Muscle layer of colon (tissue), 2 donors: ENCODE measurements around the gene LRRC23.

Source experiments
- H3K27ac ChIP-seq: one replicate; pipeline ENCODE4 v1.7.0; 2013; ENCODE audit warnings: low read depth, mild to moderate bottlenecking, low read length, moderate library complexity
- H3K27me3 ChIP-seq, 2 donors: one replicate each; pipeline ENCODE4 v1.7.0; 2013; ENCODE audit warnings: low read length in 2 of 2, mild to moderate bottlenecking in 2 of 2; ENCODE audit not compliant: insufficient read depth in 2 of 2, control insufficient read depth in 1 of 2
- H3K36me3 ChIP-seq: one replicate; pipeline ENCODE4 v1.7.0; 2013; ENCODE audit warnings: mild to moderate bottlenecking, low read length; ENCODE audit not compliant: insufficient read depth
- H3K4me1 ChIP-seq: one replicate; pipeline ENCODE4 v1.7.0; 2013; ENCODE audit warnings: mild to moderate bottlenecking, low read length; ENCODE audit not compliant: insufficient read depth
- H3K4me3 ChIP-seq, 2 donors: one replicate each; pipeline ENCODE4 v1.7.0; 2013; ENCODE audit warnings: low read length in 2 of 2, low read depth in 1 of 2, mild to moderate bottlenecking in 1 of 2, moderate library complexity in 1 of 2
- H3K9ac ChIP-seq: one replicate; pipeline ENCODE4 v1.7.0; 2013; ENCODE audit warnings: low read length
- H3K9me3 ChIP-seq: one replicate; pipeline ENCODE4 v1.7.0; 2013; ENCODE audit warnings: mild to moderate bottlenecking, low read length
- donor health status: abdominal sarcoma.
- donor health status: Adenocarcinoma of cecum.

Gene LRRC23

DNA sequence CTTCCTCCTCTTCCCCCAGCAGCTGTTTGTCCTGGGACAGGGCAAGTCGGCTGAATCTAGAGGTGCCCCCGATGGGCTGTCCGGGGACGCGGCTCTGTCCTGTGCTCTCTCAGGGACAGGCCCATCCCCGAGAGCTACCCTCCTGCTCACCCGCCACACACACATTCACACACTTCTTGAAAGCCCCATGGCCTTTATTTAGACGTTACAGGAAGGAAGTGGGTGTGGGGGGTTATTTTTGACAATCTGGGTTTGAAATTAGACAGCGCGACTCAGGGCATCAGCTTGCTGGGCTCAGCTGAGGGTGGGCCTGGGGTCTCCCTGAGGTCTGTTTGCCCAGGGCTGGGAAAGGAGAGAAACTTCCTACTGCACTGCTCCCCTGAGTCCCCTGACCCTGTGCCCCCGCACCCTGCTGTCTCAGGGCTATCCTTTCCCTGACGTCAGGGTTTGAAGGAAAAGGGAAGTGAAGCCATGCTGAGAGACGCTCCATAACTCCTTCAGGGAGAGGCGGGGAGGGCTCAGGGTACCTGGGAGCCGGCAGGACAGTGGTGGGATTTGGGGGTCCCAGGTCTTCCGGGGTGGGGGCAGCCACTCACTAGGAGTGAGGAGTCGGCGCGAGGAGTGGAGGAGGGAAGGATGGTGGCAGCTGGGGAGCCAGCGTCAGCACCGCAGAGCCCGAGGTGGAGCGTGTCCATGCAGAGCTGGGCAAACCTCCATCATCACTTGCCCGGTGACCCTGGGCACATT, 54.6 kb downstream of the LRRC23 start:
- Histone ChIP-seq H3K4me1 (peaks cover 26% of the 10 kb centered on the region), H3K27ac (no peak overlapping the region), H3K4me3 (no peak overlapping the region), H3K36me3 (no peaks in the 10 kb centered on the region), H3K9ac (no peak overlapping the region), H3K9me3 (no peaks in the 10 kb centered on the region), H3K27me3 (no peaks in the 10 kb centered on the region)

DNA sequence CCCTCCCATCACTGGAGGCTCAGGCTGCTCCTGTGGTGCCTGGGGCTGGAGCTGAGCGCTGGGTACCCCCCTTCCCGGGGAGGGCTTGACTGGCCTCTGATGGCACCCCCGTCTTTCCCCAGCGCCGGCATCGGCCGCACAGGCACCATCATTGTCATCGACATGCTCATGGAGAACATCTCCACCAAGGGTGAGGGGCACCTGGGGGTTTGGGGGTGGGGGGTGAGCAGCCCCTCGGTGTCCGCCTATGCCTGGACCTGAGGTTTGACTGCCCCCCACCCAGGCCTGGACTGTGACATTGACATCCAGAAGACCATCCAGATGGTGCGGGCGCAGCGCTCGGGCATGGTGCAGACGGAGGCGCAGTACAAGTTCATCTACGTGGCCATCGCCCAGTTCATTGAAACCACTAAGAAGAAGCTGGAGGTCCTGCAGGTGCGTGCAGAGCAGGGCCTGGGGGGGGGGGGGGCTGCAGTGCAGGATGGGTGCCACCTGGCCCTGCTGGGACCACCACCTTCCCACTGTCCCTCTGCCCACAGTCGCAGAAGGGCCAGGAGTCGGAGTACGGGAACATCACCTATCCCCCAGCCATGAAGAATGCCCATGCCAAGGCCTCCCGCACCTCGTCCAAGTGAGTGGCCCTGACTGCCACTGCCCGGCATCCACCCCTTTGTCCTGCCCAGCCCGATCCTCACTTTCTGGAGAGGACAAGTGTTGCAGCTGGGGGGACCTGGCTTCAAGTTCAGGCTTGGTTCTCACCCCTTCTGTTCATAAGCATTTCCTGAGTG, 55.4 kb downstream of the LRRC23 start:
- Histone ChIP-seq H3K36me3 (no peaks in the 10 kb centered on the region), H3K9ac (no peak overlapping the region), H3K27me3 (no peaks in the 10 kb centered on the region), H3K9me3 (no peaks in the 10 kb centered on the region), H3K4me3 (no peak overlapping the region), H3K4me1 (peaks cover 30% of the 10 kb centered on the region), H3K27ac (no peak overlapping the region)

- H3K9me3 ChIP-seq = no peaks in the 10 kb centered on the region
- H3K27me3 ChIP-seq = no peaks in the 10 kb centered on the region
- H3K36me3 ChIP-seq = peaks cover 6% of the 10 kb centered on the region
- peaks cover 31% of the 10 kb centered on the region for H3K4me1 ChIP-seq
- H3K27ac ChIP-seq = no peak overlapping the region
- H3K9ac ChIP-seq = peak overlapping the region; percentile 0
- peak overlapping the region in 1 of 2 donors; percentile 25 for H3K4me3 ChIP-seq
Measured at GRCh38 chr12:6960593-6961277, 56.1 kb downstream of the LRRC23 start.

- H3K36me3 ChIP-seq = peaks cover 12% of the 10 kb centered on the region
- H3K9me3 ChIP-seq = no peaks in the 10 kb centered on the region
- H3K9ac ChIP-seq = peak overlapping the region; percentile 0
- peaks cover 31% of the 10 kb centered on the region for H3K4me1 ChIP-seq
- no peaks in the 10 kb centered on the region for H3K27me3 ChIP-seq
- H3K4me3 ChIP-seq = peak overlapping the region in 1 of 2 donors; percentile 25
- H3K27ac ChIP-seq = peak overlapping the region; percentile 51
Measured at GRCh38 chr12:6961278-6961694, 56.7 kb downstream of the LRRC23 start.

GRCh38 chr12:6961695-6962284, 57.2 kb downstream of the LRRC23 start:
- H3K9ac ChIP-seq = peak overlapping the region; percentile 0
- peaks cover 17% of the 10 kb centered on the region for H3K36me3 ChIP-seq
- no peaks in the 10 kb centered on the region for H3K27me3 ChIP-seq
- peaks cover 31% of the 10 kb centered on the region for H3K4me1 ChIP-seq
- H3K27ac ChIP-seq = peak overlapping the region; percentile 51
- no peaks in the 10 kb centered on the region for H3K9me3 ChIP-seq
- H3K4me3 ChIP-seq = peak overlapping the region in 1 of 2 donors; percentile 25

DNA sequence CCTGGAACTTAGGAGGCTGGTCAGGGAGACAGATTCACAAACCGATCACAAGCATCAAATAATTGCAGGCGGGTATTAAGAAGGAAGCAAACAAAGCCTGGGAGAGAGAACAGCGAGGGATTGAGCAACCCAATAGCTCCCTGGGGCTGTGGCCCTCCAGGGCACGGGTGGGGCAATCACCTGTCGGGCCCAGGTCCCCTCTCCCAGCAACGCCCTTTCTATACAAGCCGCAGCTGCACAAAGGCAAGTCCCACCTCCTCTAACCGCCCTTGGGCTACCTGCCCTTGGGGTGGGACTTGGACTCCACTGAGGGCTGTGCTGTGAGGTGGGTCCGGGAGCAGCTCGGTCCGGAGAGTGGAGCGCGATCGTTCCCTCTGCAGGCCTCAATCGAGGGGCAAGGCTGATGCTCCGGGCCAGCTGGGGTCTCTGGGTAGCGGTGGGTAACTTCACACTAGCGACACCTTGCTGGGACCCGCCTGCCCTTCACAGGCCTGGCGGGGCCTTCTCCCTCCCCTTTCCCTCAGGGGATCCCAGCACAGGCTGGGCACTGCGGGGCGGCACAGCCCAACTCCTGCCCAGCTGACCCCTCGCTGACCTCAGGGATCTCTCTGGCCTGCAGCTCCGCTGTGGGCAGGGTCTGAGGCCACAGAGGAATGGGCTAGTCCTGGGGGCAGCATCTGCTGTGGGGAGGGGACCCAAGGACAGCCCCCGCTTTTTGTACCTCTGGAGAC, 57.8 kb downstream of the LRRC23 start:
- Histone ChIP-seq H3K36me3 (peaks cover 23% of the 10 kb centered on the region), H3K9me3 (no peaks in the 10 kb centered on the region), H3K4me1 (peaks cover 31% of the 10 kb centered on the region), H3K27ac (peak overlapping the region; percentile 51), H3K4me3 (no peak overlapping the region), H3K9ac (no peak overlapping the region), H3K27me3 (no peaks in the 10 kb centered on the region)

DNA sequence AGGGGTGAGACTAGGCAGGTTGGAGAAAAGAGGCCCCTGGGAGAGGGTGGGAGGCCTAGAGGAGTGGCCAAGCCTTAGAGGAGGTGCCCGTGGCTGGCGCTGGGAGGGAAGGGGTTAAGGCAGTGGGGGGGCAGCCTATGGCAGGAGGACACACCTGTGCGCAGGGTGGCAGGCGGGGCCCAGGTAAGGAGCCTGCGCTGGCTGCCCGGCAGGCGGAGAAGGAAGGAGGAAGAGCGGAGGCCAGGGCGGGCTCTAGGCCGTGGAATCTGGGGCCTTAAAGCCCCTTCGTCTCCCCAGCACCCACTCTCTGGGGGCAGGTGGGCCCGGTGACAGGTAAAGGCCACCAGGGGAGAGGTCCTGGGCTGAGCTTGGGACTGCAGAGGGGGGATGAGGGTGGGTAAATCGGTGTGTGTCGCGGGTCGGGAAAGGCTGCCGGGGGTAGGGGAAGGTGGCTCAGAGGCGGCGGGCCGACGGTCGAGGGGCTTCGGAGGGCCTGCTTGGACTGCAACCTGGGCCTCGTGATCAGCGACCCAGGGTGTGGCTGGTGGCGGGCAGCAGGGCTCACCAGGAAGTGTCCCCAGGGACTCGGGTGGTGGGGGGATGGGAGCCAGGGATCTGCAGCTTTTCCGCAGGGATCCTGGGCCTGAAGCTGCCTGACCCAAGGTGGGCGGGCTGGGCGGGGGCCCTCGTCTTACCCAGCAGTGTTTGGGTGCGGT, 58.6 kb downstream of the LRRC23 start:
- H3K9me3 ChIP-seq = no peaks in the 10 kb centered on the region
- H3K27ac ChIP-seq = peak overlapping the region; percentile 2
- H3K4me3 ChIP-seq = no peak overlapping the region
- H3K27me3 ChIP-seq = no peaks in the 10 kb centered on the region
- peaks cover 33% of the 10 kb centered on the region for H3K4me1 ChIP-seq
- H3K9ac ChIP-seq = no peak overlapping the region
- peaks cover 30% of the 10 kb centered on the region for H3K36me3 ChIP-seq
